WTC11 (cell line): ENCODE measurements around the gene CDH22. TPM values are rescaled to one million over a fixed set of nuclear protein-coding genes. Genes with fewer than 3 reads are reported as not detected.
A peak's percentile ranks its signal among the peaks of the same experiment; 100 is the strongest.

Experiments
- ATAC-seq: fragments of 200-7000 bp; cut with Tn5 transposase; 2 replicates; pipeline ENCODE4 v1.10.0; 2021; ENCODE audit warnings: mild to moderate bottlenecking, moderate library complexity
- CTCF ChIA-PET: fragments of 300-600 bp; sonication (Branson Sonifier 250); formaldehyde crosslinking; loops from one replicate; lab custom pipeline; 2021; ENCODE audit warnings: antibody characterized with exemption; lab: Charles Lee
- POLR2A ChIA-PET: fragments of 350-600 bp; sonication (Branson Sonifier 250); formaldehyde crosslinking; loops from one replicate; lab custom pipeline; 2021; ENCODE audit warnings: antibody characterized with exemption; lab: Charles Lee
- DNase-seq: peaks from one replicate; pipeline ENCODE4 v3.0.0; 2021; ENCODE audit warnings: low spot score
- H3K27ac Mint-ChIP-seq: 2 replicates; pipeline ENCODE4 v1.8.0; 2021; ENCODE audit warnings: mixed read lengths
- H3K27me3 Mint-ChIP-seq: 2 replicates; pipeline ENCODE4 v1.8.0; 2021; ENCODE audit warnings: low read depth, mild to moderate bottlenecking, moderate library complexity, mixed read lengths
- H3K36me3 Mint-ChIP-seq: 2 replicates; pipeline ENCODE4 v1.8.0; 2021; ENCODE audit warnings: mixed read lengths
- H3K4me1 Mint-ChIP-seq: 2 replicates; pipeline ENCODE4 v1.8.0; 2022; ENCODE audit warnings: mixed read lengths
- H3K4me3 Mint-ChIP-seq: 2 replicates; pipeline ENCODE4 v1.8.0; 2021; ENCODE audit warnings: mild to moderate bottlenecking, moderate library complexity, mixed read lengths
- H3K9me3 Mint-ChIP-seq: 2 replicates; pipeline ENCODE4 v1.8.0; 2021; ENCODE audit warnings: mixed read lengths
- ATF1 ChIP-seq: sonication (generic); formaldehyde crosslinking; IDR thresholded peaks from 2 replicates; pipeline ENCODE4 v1.8.1; 2023; ENCODE audit warnings: mild to moderate bottlenecking, moderate library complexity, missing genetic modification reagents
- ATF3 ChIP-seq: sonication (generic); formaldehyde crosslinking; conservative IDR thresholded peaks from 2 replicates; pipeline ENCODE4 v1.8.1; 2022; ENCODE audit warnings: mild to moderate bottlenecking, missing genetic modification reagents
- CTCF ChIP-seq: fragments of 200-600 bp; IDR thresholded peaks from 2 replicates; pipeline ENCODE4 v1.8.0; 2022; ENCODE audit warnings: antibody characterized with exemption
- E2F4 ChIP-seq: sonication (generic); formaldehyde crosslinking; IDR thresholded peaks from 2 replicates; pipeline ENCODE4 v1.8.1; 2022; ENCODE audit warnings: low read depth, mild to moderate bottlenecking, moderate library complexity, missing genetic modification reagents, borderline replicate concordance
- ELF4 ChIP-seq: sonication (generic); formaldehyde crosslinking; IDR thresholded peaks from 2 replicates; pipeline ENCODE4 v1.8.1; 2022; ENCODE audit warnings: low read depth, mild to moderate bottlenecking, moderate library complexity, missing genetic modification reagents
- GTF2I ChIP-seq: fragments of 250-450 bp; sonication (Bioruptor Pico); conservative IDR thresholded peaks from 2 replicates; pipeline ENCODE4 v1.4.0; 2021; ENCODE audit warnings: mild to moderate bottlenecking
- HMGXB4 ChIP-seq: sonication (generic); formaldehyde crosslinking; IDR thresholded peaks from 2 replicates; pipeline ENCODE4 v1.8.1; 2023; ENCODE audit warnings: mild to moderate bottlenecking, moderate library complexity, missing genetic modification reagents
- IRF2 ChIP-seq: sonication (generic); formaldehyde crosslinking; IDR thresholded peaks from 2 replicates; pipeline ENCODE4 v1.8.0; 2022; ENCODE audit warnings: low read depth, missing genetic modification reagents, borderline replicate concordance
- JUN ChIP-seq: sonication (generic); formaldehyde crosslinking; IDR thresholded peaks from 2 replicates; pipeline ENCODE4 v1.8.0; 2023; ENCODE audit warnings: mild to moderate bottlenecking, missing genetic modification reagents
- KAT7 ChIP-seq: sonication (generic); formaldehyde crosslinking; IDR thresholded peaks from 2 replicates; pipeline ENCODE4 v1.8.1; 2023; ENCODE audit warnings: missing genetic modification reagents, mild to moderate bottlenecking, borderline replicate concordance
- MLX ChIP-seq: sonication (generic); formaldehyde crosslinking; IDR thresholded peaks from 2 replicates; pipeline ENCODE4 v1.8.1; 2023; ENCODE audit warnings: mild to moderate bottlenecking, missing genetic modification reagents, moderate library complexity
- NR1H2 ChIP-seq: sonication (generic); formaldehyde crosslinking; IDR thresholded peaks from 2 replicates; pipeline ENCODE4 v1.9.0; 2021; ENCODE audit warnings: mild to moderate bottlenecking, moderate library complexity, missing genetic modification reagents
- NR2C2 ChIP-seq: sonication (generic); formaldehyde crosslinking; IDR thresholded peaks from 2 replicates; pipeline ENCODE4 v1.8.0; 2022; ENCODE audit warnings: mild to moderate bottlenecking, missing genetic modification reagents
- SMAD3 ChIP-seq: sonication (generic); formaldehyde crosslinking; IDR thresholded peaks from 2 replicates; pipeline ENCODE4 v1.8.0; 2022; ENCODE audit warnings: missing genetic modification reagents, mild to moderate bottlenecking, borderline replicate concordance
- SMAD4 ChIP-seq: sonication (generic); formaldehyde crosslinking; IDR thresholded peaks from 2 replicates; pipeline ENCODE4 v1.8.0; 2022; ENCODE audit warnings: mild to moderate bottlenecking, missing genetic modification reagents
- TP53 ChIP-seq: sonication (generic); formaldehyde crosslinking; IDR thresholded peaks from 2 replicates; pipeline ENCODE4 v1.8.1; 2023; ENCODE audit warnings: mild to moderate bottlenecking, missing genetic modification reagents
- ZNF121 ChIP-seq: sonication (generic); formaldehyde crosslinking; IDR thresholded peaks from 2 replicates; pipeline ENCODE4 v1.8.0; 2023; ENCODE audit warnings: missing genetic modification reagents
- ZNF138 ChIP-seq: sonication (generic); formaldehyde crosslinking; conservative IDR thresholded peaks from 2 replicates; pipeline ENCODE4 v1.8.1; 2022; ENCODE audit warnings: mild to moderate bottlenecking, moderate library complexity, missing genetic modification reagents
- ZNF219 ChIP-seq: sonication (generic); formaldehyde crosslinking; IDR thresholded peaks from 2 replicates; pipeline ENCODE4 v1.8.0; 2023; ENCODE audit warnings: missing genetic modification reagents, mild to moderate bottlenecking, borderline replicate concordance
- ZNF232 ChIP-seq: sonication (generic); formaldehyde crosslinking; IDR thresholded peaks from 2 replicates; pipeline ENCODE4 v1.8.0; 2022; ENCODE audit warnings: mild to moderate bottlenecking, missing genetic modification reagents
- ZNF317 ChIP-seq: sonication (generic); formaldehyde crosslinking; IDR thresholded peaks from 2 replicates; pipeline ENCODE4 v1.8.1; 2023; ENCODE audit warnings: low read depth, mild to moderate bottlenecking, moderate library complexity, missing genetic modification reagents, borderline replicate concordance
- ZNF423 ChIP-seq: fragments of 250-450 bp; sonication (Bioruptor Pico); IDR thresholded peaks from 2 replicates; pipeline ENCODE4 v2.1.2; 2022; ENCODE audit warnings: mild to moderate bottlenecking, moderate library complexity
- total RNA-seq: library from RNA; stranded (reverse); gene quantifications from 3 replicates; pipeline ENCODE4 v1.2.3, GENCODE V29; 2021

CDH22 gene
- total RNA-seq, 1 experiment from 2014 or later: 0.13 TPM

- TF ChIP-seq ATF3 (CRISPR knock-in tag) (no peak), ZNF121 (CRISPR knock-in tag) (0 out of 2 replicates have a peak, but pooled peaks have one; percentile 12), CTCF (no peak), GTF2I (CRISPR knock-in tag) (0 out of 2 replicates have a peak, but pooled peaks have one; percentile 16), TP53 (CRISPR knock-in tag) (no peak), NR1H2 (no peak), SMAD3 (CRISPR knock-in tag) (no peak), SMAD4 (no peak), ZNF219 (CRISPR knock-in tag) (no peak), HMGXB4 (0 out of 2 replicates have a peak, but pooled peaks have one; percentile 43), ELF4 (CRISPR knock-in tag) (no peak)
These were observed 39.8 kb upstream of the CDH22 start (continued) for GRCh38 chr20:46347841-46348803.

GRCh38 chr20:46346770-46347169 is 38.5 kb upstream of the CDH22 start:
- POLR2A ChIA-PET: interaction anchor here (0.5 kb wide), 1 partner anchor 1136 kb away, joined by 4 read pairs; no protein-coding TSS in a partner anchor
- no peak for DNase-seq
- TF ChIP-seq ZNF138 (no peak), GTF2I (CRISPR knock-in tag) (no peak), MLX (CRISPR knock-in tag) (no peak), ZNF232 (CRISPR knock-in tag) (no peak), JUN (CRISPR knock-in tag) (no peak), E2F4 (CRISPR knock-in tag) (no peak), TP53 (CRISPR knock-in tag) (no peak), ZNF317 (CRISPR knock-in tag) (no peak), IRF2 (CRISPR knock-in tag) (no peak), NR2C2 (CRISPR knock-in tag) (no peak), KAT7 (no peak), ATF1 (CRISPR knock-in tag) (no peak), ZNF423 (no peak)
- TF ChIP-seq, all 79 proteins: peak for 0
- CTCF ChIA-PET: interaction anchor here (0.7 to 5.2 kb wide), 5 partner anchors 14 to 216 kb away, joined by 3 to 118 read pairs (median 3); no protein-coding TSS in a partner anchor
- no peak overlapping the region for H3K4me3 Mint-ChIP-seq
- H3K9me3 Mint-ChIP-seq: no peaks in the 10 kb centered on the region
- peaks cover 18% of the 10 kb centered on the region for H3K27me3 Mint-ChIP-seq
- H3K4me1 Mint-ChIP-seq: peaks cover 43% of the 10 kb centered on the region
- no peak for ATAC-seq
- peaks cover 5% of the 10 kb centered on the region for H3K36me3 Mint-ChIP-seq
- H3K27ac Mint-ChIP-seq: no peak overlapping the region
